Fibroblast of skin of left quadriceps (primary cell): ENCODE results near the gene ABCA13.

Experiments
- DNase-seq, 2 experiments: peaks; one replicate each; pipeline ENCODE4 v3.0.0-alpha.2; 2013; ENCODE audit warnings: low read depth in 2 of 2

ABCA13 gene

DNA sequence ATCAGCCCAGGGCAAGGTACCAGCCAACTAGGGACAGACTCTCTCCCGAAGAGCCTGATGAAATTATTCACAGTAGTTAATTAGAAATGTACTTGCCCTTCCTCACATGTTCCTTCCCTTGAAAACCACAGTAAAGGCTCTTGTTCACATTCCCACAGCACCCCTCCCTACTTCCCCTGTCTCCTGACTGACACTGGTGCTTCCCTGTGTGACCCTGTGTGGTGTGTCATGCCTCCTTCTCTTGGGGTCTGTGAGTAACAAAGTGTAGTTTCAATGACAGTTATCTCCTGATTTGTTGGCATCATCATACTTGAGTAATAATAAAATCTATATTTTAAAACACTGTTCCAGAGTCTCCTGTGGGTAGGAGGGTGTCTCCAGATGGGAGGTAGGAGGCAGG is 209.7 kb downstream of the ABCA13 start:
- no peak for DNase-seq

DNA sequence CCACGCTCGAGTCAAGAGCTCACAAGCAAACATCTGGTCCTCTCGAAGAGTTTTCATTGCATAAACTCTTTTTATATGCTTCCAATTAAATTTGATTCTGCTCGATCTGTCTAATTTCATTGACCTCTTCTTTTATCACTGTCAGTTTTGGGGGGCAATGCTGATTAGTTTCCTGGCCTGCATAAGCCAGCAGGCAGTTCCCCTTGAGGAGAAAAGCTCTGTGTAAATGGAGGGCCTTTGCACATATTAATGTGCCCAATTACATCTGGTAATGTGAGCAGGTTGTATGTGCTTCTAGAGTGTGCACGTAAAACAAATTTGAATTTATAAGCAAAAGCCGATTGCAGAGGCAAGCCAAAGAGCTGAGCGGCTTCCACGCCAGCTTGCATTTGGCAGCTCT is 210.3 kb downstream of the ABCA13 start:
- no peak for DNase-seq

DNA sequence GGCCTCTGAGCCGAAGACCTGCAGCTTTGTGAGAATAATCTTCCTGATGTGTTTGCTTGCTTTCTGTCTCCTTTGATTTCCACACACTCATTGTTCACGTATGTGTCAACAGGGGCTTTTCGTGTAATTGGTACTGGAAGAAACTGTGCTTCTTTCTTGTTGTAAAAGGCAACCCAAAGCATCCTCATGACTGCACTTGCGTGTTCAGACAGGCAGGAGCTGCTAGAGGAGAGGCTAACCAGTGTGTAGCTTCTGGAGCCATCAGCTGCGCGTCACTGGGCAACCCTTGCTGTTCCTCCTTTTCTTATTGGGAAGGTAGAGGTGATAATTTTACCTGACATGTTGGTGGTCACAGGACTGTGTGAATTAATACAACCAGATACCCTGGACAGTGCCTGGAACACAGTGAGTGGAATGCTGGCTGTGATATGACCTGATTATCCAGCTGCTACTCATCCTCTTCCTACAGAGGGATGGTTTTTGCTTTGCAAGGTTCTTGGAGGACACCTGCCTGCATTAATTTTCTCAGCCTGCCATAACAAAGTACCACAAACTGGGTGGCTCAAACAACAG is 213.0 kb downstream of the ABCA13 start:
- DNase-seq: no peak

DNA sequence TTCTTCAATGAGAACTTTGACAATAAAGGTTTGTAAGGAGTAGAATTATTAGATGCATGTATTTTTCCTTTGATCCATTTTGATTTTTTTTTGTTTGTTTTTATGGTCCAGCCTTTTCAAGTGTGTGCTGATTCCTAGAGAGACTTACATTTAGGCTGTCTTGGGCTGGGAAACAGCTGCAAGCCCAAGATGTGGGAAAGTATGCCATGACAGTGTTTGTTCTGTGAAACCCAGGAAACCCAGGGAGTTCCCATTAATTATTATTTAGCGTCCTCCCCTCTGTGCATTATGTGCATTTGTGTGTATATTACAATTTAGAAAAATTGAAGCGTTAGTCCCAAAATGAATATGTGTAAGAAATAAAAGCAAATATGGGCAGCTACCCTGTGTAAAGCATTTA is 216.7 kb downstream of the ABCA13 start:
- DNase-seq: no peak

DNA sequence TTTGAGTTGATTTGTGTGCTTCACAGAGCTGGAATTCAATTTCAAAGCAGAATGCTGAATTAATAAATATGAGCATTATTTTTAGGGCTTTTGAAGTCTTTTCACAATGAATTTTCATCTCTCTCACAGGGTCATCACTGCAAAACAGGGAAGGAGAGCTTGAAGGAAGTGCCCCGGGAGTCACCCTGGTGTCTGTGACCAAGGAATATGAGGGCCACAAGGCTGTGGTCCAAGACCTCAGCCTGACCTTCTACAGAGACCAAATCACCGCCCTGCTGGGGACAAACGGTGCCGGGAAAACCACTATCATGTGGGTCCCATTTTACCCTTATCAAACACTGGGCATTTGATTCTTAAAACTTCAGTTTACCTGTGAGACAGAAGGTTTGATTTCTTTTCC is 217.7 kb downstream of the ABCA13 start:
- no peak for DNase-seq

DNA sequence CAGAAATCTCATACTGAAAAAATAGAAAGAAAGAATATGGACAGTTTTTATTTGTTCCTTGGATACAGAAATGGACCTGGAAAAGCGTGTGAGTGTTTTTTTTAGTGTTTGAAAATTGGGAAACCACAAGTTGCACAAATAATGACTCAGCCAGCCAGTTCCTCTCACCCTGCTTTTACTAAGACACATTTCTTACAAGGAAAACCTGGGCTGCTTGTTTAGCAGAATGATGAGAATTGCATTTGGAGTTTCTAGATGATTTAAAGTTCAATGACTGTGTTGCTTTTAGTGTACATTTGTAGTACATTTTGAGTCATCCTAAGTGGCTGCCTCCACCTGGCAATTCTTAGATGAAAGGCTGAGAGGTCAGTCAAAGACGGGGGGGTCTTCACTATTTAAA is 218.7 kb downstream of the ABCA13 start:
- peak in 1 of 2 experiments; percentile 2 for DNase-seq

DNA sequence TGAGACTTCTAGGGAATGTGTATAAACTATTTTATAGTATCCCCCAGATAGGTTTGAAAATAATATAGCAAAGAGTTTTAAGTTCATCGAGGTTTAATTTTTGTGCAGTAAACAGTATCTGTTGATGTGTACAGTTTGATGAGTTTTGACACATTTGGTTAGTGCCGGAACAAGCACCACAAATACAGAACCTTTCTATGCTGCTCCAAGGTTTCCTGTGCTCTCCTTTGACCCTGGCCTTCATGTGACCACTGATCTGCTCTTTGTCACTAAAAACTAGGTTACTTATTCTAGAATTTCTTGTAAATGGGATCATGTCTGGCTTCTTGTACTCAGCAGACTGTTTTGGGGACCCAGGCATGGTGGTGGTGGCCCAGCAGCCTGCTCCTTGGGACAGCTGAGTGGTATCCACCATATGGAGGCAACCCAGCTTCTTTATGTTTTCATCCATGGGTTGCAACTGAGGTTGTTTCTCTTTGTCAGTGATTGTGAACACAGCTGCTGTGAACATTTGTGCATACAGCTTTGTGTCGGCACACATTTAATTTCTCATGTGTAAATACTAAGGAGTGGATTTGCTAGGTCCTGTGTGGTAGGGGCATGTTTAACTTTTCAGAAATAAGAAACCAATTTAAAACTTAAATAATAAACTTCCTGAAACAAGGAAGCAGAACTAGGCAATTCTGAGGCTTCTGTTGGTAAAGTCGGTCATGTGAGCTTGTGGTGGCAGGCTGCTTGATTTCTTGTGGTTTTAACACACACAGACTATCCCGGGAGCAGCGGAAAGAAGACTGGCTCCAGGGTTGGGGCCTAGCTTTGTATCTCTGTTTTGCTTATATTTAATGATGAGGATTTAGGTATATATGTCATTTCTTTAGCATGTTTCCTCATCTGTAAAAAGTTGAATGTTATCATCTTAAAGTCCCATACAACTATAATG is 219.4 kb downstream of the ABCA13 start:
- no peak for DNase-seq

DNA sequence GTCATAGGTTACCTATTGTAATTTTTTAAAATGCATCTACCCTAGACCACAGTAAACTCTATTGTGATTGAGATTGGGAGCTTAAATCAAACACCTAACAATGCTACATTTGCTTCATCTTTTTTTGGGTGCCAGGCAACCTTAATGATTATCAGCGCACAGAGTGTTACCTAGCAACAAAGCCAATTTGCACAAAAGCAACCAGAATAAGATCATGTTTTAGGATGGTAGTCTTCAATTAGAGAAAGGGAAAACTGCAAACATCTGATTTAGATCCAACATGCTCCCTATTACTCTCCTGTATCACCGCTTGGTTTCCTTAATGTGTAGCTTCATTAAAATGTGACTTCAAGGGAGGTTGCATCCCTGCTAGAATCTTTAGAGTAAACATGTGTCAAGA is 226.9 kb downstream of the ABCA13 start:
- DNase-seq: no peak

DNA sequence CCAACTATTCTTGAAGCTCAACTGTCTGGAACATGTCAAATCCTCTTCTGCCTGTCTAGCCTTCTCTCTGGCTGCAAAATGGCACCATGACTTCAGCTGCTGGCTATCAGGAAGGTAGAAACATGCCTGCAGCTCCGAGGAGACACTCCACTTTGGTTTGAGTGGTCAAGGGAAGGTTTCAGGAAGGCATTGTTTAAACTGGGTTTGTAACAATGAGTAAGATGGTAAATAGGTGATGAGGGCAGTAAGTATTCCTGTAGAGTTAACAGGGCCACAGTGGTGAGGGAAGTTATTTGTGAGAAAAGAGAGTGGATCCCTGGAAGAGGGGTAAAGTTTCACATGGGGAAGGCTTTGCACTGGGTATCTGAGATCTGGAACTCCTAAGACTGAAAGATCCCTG is 231.5 kb downstream of the ABCA13 start:
- no peak for DNase-seq

DNA sequence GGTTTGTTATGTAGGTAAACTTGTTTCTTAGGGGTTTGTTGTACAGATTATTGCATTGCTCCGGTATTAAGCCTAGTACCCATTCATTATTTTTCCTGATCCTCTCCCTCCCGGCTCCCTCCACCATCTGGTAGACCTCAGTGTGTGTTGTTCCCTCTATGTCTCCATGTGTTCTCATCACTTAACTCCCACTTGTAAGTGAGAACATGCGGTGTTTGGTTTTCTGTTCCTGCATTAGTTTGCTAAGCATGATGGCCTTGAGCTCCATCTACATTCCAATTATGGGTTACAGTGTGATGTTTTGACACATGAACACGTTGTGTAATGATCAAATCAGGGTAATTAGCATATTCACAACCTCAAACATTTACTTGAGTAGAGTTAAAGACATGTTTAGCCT is 237.5 kb downstream of the ABCA13 start:
- DNase-seq: no peak

DNA sequence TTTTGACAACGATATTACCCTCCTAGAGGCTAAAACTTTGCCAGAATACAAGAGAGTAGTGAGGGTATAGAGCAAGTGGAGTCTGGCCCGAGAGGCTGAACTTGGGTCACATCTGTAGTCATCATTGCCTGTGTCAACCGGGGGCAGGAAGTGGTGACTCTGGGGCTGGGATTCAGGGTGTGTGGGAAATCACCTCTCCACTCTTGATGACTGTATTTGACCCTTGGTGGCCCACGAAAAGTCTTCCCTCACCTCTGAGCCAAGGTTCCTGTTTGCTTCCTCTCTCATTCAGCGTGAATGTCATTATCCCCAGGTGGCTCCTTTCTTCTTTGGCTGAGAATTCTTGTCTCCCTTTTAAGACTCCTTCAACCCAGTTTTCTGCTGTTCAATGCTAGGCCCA is 240.4 kb downstream of the ABCA13 start:
- DNase-seq: no peak

DNA sequence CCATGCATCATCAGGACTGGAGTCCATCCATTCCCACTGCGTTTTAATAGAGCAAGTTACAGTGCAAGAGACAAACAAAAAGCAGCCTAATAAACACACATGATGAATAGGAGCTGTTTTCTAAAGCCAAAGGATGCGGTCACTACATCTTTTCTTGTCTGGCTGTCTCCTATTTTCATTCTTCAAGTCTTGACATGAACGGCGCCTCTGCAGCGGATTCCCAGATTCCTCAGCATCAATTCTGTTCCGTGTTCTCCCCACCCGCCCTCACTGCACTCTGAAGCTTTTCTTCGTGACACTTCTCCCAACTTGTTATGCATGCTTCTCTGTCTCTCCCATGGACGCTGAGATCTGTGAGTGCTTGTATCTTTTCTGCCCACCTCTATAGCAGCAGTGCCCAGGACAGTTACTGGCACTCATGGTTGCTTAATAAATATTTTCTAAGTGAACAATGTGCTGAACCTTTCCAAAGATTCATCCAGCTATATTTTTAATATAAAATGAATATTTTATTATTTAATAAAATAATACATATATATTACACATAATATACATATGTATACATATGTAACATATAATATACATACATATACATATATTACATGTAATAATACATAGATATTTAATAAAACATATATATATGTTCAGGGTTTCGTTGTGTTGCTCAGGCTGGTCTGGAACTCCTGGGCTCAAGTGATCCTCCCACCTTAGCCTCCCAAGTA is 242.9 kb downstream of the ABCA13 start:
- DNase-seq: no peak

DNA sequence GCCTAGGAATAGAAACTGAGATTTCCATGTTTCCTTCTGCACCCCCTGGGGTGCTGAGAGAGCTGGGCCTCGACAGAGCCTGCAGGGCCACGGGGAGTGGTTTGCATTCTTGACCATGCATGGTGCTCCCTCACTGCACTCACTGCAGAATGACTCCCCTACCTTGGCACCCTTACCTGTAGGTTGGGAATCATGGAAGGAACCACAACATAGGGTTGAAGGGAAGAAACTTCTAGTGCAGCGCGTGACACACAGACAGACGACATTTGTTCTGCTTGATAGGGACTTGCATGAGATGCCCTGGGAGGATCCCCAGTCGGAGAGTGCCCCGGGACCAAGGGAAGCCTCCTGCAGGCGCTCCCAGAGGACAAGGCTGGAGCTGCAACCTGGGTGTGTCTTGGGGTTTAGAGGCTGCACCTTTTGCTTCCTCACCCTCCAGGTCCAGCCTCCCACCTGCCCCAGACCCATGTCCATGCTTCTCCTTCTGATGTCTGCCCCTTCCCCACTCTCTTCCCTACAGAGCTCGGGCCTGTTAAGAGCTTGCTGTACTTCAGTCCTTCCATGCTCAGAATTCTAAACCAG is 245.2 kb downstream of the ABCA13 start:
- DNase-seq: no peak

DNA sequence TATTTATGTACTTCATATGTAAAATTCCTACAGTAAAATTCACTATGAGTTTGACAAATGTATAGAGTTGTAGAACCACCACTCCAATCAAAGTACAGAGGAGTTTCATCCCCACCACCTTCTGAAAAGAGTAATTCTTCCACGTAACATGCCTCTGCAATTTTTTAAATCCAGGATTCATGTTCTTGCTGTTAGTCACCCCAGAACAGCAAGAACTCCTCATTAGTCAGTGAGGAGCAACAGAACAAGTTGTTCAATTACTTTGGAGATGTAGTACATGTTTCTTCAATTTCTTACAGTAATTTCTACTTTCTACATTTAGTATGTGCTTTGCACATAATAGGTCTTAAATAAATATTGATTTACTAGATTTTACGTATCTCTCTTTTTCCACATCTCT is 248.1 kb downstream of the ABCA13 start:
- DNase-seq: no peak

DNA sequence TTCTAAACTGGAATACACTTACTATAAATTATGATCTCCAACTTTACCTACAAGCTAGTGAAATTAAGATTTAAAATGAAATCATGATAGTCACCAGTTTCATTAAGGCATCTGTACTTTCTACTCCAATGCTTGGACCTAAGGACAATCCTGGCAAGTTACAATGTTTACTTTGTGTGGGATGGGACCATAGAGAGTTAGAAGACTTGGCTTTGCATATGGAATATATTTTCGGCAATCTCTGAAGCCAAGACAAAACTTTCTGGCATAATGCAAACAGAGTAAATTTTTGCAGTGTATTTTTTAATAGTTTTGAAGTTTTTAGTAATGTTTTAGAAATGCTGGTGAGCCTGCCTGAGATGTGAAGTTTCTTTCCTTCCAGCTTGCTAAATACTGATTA is 248.9 kb downstream of the ABCA13 start:
- DNase-seq: no peak

DNA sequence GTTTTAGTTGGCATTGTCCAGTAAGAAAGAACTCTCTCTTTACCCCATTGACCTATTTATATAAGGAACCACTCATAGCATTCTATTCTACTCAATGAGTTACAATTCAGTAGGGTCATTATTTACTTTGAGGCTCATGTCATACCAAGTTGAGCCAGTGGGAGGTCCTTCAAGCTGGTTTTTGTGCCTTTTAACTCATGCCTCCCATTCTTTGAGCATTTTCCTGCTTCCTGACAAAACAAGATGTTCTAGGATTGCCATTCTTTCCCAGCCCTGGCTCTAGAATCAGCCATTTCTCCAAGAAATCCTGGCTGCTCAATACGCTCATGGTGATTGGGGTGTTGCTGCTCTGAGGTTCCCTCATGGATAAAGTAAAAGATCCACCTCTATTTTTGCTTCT is 250.1 kb downstream of the ABCA13 start:
- peak in 1 of 2 experiments; percentile 3 for DNase-seq

DNA sequence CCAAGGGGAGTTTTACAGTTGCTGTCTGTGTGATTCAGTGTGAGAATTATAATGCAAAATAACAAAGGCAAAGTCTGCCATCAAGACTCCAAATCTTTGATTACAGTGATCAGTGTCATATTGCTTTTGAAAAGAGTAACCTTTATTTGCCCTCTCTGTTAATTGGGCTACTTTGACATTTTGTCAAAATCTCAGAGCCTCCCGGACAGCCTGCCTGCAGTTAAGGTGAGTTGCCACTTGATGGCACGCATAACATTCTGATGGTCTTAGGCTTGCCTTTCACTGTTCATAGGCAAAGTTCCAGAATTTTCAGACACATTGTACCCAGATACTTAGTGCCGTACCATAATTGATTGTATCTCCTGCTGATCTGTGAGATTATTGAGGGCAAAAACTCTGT is 253.5 kb downstream of the ABCA13 start:
- DNase-seq: no peak

DNA sequence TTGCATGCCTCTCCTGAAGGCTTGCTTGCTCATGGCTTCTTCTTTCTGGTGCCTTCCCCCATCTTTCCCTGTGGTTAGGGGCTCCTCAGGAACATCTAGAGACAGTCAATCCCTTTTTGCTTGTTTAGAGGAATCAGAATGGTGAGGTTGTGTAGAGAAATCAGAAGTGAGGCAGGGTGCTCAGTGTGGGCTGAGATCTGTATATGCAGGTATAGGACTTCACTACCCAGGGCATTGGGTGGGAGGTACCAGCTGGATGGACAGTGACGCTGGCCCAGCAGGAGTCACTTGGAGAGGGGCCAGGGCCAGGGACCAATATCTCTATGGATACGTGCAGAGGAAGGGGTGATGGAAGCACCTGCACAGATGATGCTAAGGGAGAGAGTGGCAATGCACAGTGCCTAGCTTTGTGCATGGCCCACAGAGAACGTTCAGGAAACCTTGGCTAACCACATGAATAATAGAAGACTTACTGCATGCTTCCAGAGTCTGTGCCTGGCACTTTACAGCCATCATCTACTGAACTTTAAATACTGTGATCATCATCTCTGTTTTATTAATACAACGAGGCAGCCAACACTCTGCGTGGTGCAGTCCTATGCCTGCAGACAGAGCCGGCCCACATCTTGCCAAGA is 255.2 kb downstream of the ABCA13 start:
- no peak for DNase-seq

DNA sequence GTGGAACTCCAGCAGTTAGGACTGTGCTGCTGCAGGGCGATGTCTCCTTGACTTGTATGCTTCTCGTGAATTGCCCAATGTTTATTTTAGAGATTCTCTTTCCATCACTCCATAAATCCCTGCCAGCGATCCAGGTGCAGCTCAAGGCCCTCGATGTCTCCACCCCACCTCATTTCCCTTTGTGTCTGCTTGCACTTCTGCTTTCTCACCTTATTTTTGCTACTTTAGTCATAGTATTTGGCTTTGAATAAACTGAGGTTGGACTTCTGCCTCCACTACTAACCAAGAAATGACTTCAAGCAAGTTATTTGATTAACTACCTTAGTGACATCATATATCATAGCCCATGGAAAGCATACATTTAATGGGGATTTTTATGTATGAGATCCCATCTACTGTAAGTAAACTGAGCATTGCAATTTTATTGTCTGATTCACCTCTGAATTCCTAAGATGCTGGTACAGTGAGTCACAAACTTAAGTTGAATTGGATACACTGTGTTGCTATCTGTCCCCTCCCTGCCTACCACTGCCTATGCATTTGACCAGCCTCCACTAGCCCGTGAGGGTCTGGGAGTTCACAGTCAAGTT is 255.8 kb downstream of the ABCA13 start:
- peak; percentile 12 to 13 for DNase-seq

DNA sequence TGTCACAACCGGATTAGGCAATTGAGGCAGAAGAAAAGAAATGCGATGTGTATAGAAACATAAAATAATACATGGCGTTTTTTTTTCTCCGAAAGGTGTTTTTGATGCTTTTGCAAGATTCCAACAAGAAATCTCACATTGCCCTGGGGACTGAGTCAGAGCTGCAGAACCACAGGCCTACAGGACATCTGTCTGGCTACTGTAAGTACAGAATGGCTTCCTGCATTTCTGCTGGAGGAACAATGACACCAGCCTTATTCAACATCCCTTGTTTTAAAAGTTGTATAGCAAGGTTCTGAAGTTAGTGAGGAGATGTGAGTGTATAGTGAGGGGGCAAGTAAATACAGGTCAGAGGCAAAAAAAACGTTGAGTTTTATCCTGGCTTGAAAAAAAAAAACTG is 256.4 kb downstream of the ABCA13 start:
- DNase-seq: no peak

DNA sequence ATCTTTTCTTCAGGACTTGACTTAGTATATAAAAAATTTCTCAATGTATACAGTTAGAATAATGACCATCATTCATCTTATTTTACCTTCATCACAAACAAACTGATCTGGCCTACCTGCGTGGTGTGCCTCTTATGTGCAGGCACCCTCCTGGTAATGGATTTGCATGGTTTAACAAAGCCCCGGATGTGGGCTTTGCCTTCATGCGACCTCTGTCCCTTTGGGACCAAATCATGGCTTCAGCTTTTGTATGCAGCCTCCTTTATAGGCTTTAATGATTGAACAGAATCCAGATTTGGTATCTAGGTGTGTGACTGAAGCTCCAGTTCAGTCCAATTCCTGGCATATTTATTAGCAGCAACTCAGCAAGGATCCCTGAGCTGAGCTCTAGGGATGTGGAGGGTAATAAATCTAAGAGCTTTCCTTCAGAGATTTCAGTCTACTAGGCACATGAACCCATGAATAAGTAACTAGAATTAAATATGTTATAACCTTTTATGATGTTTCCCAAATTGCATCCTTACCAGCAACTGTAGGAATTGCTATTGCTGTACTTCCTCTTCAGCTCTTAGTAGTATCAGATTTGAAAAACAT is 256.9 kb downstream of the ABCA13 start:
- no peak for DNase-seq
